HG03139 (cell line): ENCODE data around the gene SASH1.

Source experiments
- ATAC-seq: cut with Tn5 transposase; IDR thresholded peaks from one replicate; pipeline ENCODE4 v1.9.1; 2021; ENCODE audit not compliant: unreplicated experiment

The SASH1 gene

GRCh38 chr6:148398678-148399077, 56.0 kb downstream of the SASH1 start:
- no peak for ATAC-seq

- no peak for ATAC-seq
These were observed 58.9 kb downstream of the SASH1 start for GRCh38 chr6:148401571-148401970.

- no peak for ATAC-seq
These were observed 61.9 kb downstream of the SASH1 start for GRCh38 chr6:148404456-148405054.

GRCh38 chr6:148405894-148406293, 63.3 kb downstream of the SASH1 start:
- ATAC-seq: no peak

GRCh38 chr6:148406579-148407371, 64.1 kb downstream of the SASH1 start:
- no peak for ATAC-seq

- ATAC-seq: no peak
These were observed 64.7 kb downstream of the SASH1 start for GRCh38 chr6:148407372-148407771.

- ATAC-seq: no peak
These were observed 70.9 kb downstream of the SASH1 start for GRCh38 chr6:148413321-148414091.

GRCh38 chr6:148414092-148414489, 71.5 kb downstream of the SASH1 start:
- no peak for ATAC-seq

GRCh38 chr6:148414836-148415235, 72.2 kb downstream of the SASH1 start:
- no peak for ATAC-seq

- no peak for ATAC-seq
These were observed 73.0 kb downstream of the SASH1 start for GRCh38 chr6:148415511-148416260.

- no peak for ATAC-seq
These were observed 73.8 kb downstream of the SASH1 start for GRCh38 chr6:148416330-148416965.

GRCh38 chr6:148417045-148417444, 74.4 kb downstream of the SASH1 start:
- ATAC-seq: no peak

- no peak for ATAC-seq
These were observed 76.8 kb downstream of the SASH1 start for GRCh38 chr6:148419430-148419829.

GRCh38 chr6:148422085-148422484, 79.4 kb downstream of the SASH1 start:
- ATAC-seq: no peak

GRCh38 chr6:148423133-148423532, 80.5 kb downstream of the SASH1 start:
- ATAC-seq: no peak

GRCh38 chr6:148423601-148424270, 81.1 kb downstream of the SASH1 start:
- ATAC-seq: no peak

- ATAC-seq: no peak
These were observed 82.8 kb downstream of the SASH1 start for GRCh38 chr6:148425443-148425842.

- ATAC-seq: no peak
These were observed 83.8 kb downstream of the SASH1 start for GRCh38 chr6:148426317-148426977.

GRCh38 chr6:148427333-148427732, 84.7 kb downstream of the SASH1 start:
- no peak for ATAC-seq

- ATAC-seq: no peak
These were observed 86.8 kb downstream of the SASH1 start for GRCh38 chr6:148429423-148429822.
